Endothelial cell (in vitro differentiated cells): Measurements from ENCODE around the gene SEMA6B. TPM values are rescaled to one million over a fixed set of nuclear protein-coding genes. Genes with fewer than 3 reads are reported as not detected.

Source experiments
- DNase-seq: peaks from one replicate; pipeline ENCODE4 v3.0.0; 2021; ENCODE audit warnings: low spot score
- H3K27ac Mint-ChIP-seq: one replicate; pipeline ENCODE4 v1.8.0; 2021; ENCODE audit warnings: mixed read lengths, inconsistent platforms; ENCODE audit not compliant: unreplicated experiment
- H3K27me3 Mint-ChIP-seq: one replicate; pipeline ENCODE4 v1.8.0; 2021; ENCODE audit warnings: mild to moderate bottlenecking, moderate library complexity, mixed read lengths, inconsistent platforms; ENCODE audit not compliant: unreplicated experiment
- H3K36me3 Mint-ChIP-seq: one replicate; pipeline ENCODE4 v1.8.0; 2021; ENCODE audit warnings: mild to moderate bottlenecking, low read depth, mixed read lengths, inconsistent platforms; ENCODE audit not compliant: unreplicated experiment
- H3K4me1 Mint-ChIP-seq: one replicate; pipeline ENCODE4 v1.8.0; 2021; ENCODE audit warnings: mild to moderate bottlenecking, mixed read lengths, inconsistent platforms; ENCODE audit not compliant: unreplicated experiment
- H3K4me3 Mint-ChIP-seq: one replicate; pipeline ENCODE4 v1.8.0; 2021; ENCODE audit warnings: mild to moderate bottlenecking, mixed read lengths, inconsistent platforms; ENCODE audit not compliant: unreplicated experiment
- H3K9me3 Mint-ChIP-seq: one replicate; pipeline ENCODE4 v1.8.0; 2021; ENCODE audit warnings: mixed read lengths, inconsistent platforms; ENCODE audit not compliant: unreplicated experiment
- CTCF ChIP-seq: fragments of 200-600 bp; sonication (generic); IDR thresholded peaks from one replicate; pipeline ENCODE4 v1.5.0; 2021; ENCODE audit warnings: antibody characterized with exemption; ENCODE audit not compliant: unreplicated experiment
- long read RNA-seq: library from polyadenylated mRNA; unstranded; transcript quantifications from one replicate; pipeline ENCODE4 v2.0.0, GENCODE V29; 2020; ENCODE audit not compliant: unreplicated experiment
- total RNA-seq: library from RNA; stranded (reverse); fragmentation: NEBNext Ultra II Directional; extraction: Animal tissue kit (Norgen Biotek cat#: 25700); gene quantifications from one replicate; pipeline ENCODE4 v1.2.1, GENCODE V29; 2021; ENCODE audit not compliant: unreplicated experiment

Gene SEMA6B
- total RNA-seq = 43.7 TPM
- long read RNA-seq, partial matches to known transcripts = 1 of 1 reads
- long read RNA-seq, other reads (novel, unspliced or antisense) = 0 of 1 reads

GRCh38 chr19:4559569-4559968 lies at the start of gene SEMA6B:
Gene SEMA6B, minus strand, starts transcription at chr19:4559684. Its CDS starts 1,227 bp downstream, at chr19:4558457.
- Mint-ChIP-seq H3K4me3 (peak within 1 kb of the TSS; percentile 88), H3K36me3 (peaks cover 8% of the 10 kb centered on the region), H3K27me3 (peaks cover 1% of the 10 kb centered on the region), H3K9me3 (no peaks in the 10 kb centered on the region), H3K4me1 (peaks cover 13% of the 10 kb centered on the region), H3K27ac (peak within 1 kb of the TSS; percentile 88)
- no peak for DNase-seq
- no peak for TF ChIP-seq CTCF

- Mint-ChIP-seq H3K27me3 (peaks cover 3% of the 10 kb centered on the region), H3K36me3 (no peaks in the 10 kb centered on the region), H3K27ac (no peak overlapping the region), H3K4me3 (no peak overlapping the region), H3K9me3 (no peaks in the 10 kb centered on the region), H3K4me1 (peaks cover 3% of the 10 kb centered on the region)
- TF ChIP-seq CTCF = no peak
- no peak for DNase-seq
These were observed 47.6 kb upstream of the SEMA6B start for GRCh38 chr19:4606921-4607678.

- Mint-ChIP-seq H3K27me3 (peaks cover 3% of the 10 kb centered on the region), H3K4me3 (no peak overlapping the region), H3K4me1 (peaks cover 3% of the 10 kb centered on the region), H3K27ac (no peak overlapping the region), H3K36me3 (no peaks in the 10 kb centered on the region), H3K9me3 (no peaks in the 10 kb centered on the region)
- no peak for TF ChIP-seq CTCF
- no peak for DNase-seq
These were observed 46.7 kb upstream of the SEMA6B start for GRCh38 chr19:4606181-4606580.

GRCh38 chr19:4604912-4605311 lies 45.4 kb upstream of the SEMA6B start:
- DNase-seq = no peak
- peaks cover 1% of the 10 kb centered on the region for H3K4me1 Mint-ChIP-seq
- H3K9me3 Mint-ChIP-seq = no peaks in the 10 kb centered on the region
- TF ChIP-seq CTCF = no peak
- peaks cover 3% of the 10 kb centered on the region for H3K27me3 Mint-ChIP-seq
- H3K36me3 Mint-ChIP-seq = no peaks in the 10 kb centered on the region
- H3K4me3 Mint-ChIP-seq = no peak overlapping the region
- no peak overlapping the region for H3K27ac Mint-ChIP-seq

GRCh38 chr19:4602915-4603314 lies 43.4 kb upstream of the SEMA6B start:
- no peak overlapping the region for H3K27ac Mint-ChIP-seq
- no peaks in the 10 kb centered on the region for H3K4me1 Mint-ChIP-seq
- no peaks in the 10 kb centered on the region for H3K36me3 Mint-ChIP-seq
- DNase-seq = no peak
- no peak overlapping the region for H3K4me3 Mint-ChIP-seq
- no peaks in the 10 kb centered on the region for H3K9me3 Mint-ChIP-seq
- peaks cover 9% of the 10 kb centered on the region for H3K27me3 Mint-ChIP-seq
- no peak for TF ChIP-seq CTCF
